ENCODE measurements around the gene HINT3.

GRCh38 chr6:125962900-125963497 lies 6.4 kb downstream of the HINT3 start:
- TF ChIP-seq CTCF (IDR thresholded peaks at IDR 0.05) (no peak), POLR2A (IDR thresholded peaks at IDR 0.05) (no peak)
